ENCODE data around the gene SOX6. TPM values are rescaled to one million over a fixed set of nuclear protein-coding genes. Genes with fewer than 3 reads are reported as not detected.

The SOX6 gene
- total RNA-seq, 1 donor from 2014 or later = 19.6 TPM

DNA sequence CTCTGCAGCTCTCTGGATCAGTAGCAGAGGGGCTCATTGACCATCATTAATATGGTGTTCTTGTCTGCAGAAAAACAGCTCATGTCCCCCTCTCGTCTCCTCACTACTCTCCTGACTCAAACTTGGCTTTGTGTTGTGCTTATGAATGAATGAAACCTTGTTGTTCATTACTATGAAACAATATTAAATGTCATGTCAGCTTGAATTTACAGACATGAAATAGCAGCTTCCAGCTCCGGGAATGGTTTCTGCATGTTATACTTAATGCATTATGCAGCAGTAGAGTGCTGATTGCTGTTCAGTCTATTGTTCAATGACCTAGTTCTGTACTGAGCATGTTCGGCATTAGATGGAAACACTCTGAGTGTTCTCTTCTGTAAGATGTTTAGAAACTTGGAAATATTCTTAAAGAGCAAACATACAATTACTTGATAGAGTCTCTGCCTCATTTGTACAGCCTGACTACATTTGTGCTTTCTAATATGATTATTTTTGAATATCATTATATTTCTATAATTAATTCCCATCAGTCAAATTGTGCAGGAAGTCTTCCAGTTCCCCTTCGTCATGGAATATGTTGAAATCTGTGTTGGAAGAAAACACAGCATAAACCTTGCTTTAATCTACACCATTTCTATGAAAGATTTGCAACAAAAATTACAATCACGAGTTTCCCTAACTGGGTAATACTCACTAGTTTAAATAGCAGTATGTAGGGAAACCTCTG, 340.4 kb downstream of the SOX6 start:
- H3K4me3 Mint-ChIP-seq = no peak overlapping the region
- TF ChIP-seq, protein P1, sequence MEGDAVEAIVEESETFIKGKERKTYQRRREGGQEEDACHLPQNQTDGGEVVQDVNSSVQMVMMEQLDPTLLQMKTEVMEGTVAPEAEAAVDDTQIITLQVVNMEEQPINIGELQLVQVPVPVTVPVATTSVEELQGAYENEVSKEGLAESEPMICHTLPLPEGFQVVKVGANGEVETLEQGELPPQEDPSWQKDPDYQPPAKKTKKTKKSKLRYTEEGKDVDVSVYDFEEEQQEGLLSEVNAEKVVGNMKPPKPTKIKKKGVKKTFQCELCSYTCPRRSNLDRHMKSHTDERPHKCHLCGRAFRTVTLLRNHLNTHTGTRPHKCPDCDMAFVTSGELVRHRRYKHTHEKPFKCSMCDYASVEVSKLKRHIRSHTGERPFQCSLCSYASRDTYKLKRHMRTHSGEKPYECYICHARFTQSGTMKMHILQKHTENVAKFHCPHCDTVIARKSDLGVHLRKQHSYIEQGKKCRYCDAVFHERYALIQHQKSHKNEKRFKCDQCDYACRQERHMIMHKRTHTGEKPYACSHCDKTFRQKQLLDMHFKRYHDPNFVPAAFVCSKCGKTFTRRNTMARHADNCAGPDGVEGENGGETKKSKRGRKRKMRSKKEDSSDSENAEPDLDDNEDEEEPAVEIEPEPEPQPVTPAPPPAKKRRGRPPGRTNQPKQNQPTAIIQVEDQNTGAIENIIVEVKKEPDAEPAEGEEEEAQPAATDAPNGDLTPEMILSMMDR (conservative IDR thresholded peaks at IDR 0.05) = no peak
- DNase-seq (ENCODE audit: low read depth, low spot score) = no peak
- no peak overlapping the region for H3K27ac Mint-ChIP-seq (ENCODE audit: unreplicated experiment)
- H3K36me3 Mint-ChIP-seq (ENCODE audit: low read depth) = no peaks in the 10 kb centered on the region
- no peaks in the 10 kb centered on the region for H3K27me3 Mint-ChIP-seq (ENCODE audit: low read depth)
- H3K9me3 Mint-ChIP-seq = no peaks in the 10 kb centered on the region
- H3K4me1 Mint-ChIP-seq = peaks cover 21% of the 10 kb centered on the region

GRCh38 chr11:16013649-16014275, 342.6 kb downstream of the SOX6 start:
- Mint-ChIP-seq H3K4me3 (no peak overlapping the region), H3K36me3 (ENCODE audit: low read depth) (no peaks in the 10 kb centered on the region), H3K9me3 (no peaks in the 10 kb centered on the region), H3K4me1 (peaks cover 17% of the 10 kb centered on the region), H3K27me3 (ENCODE audit: low read depth) (no peaks in the 10 kb centered on the region), H3K27ac (ENCODE audit: unreplicated experiment) (no peak overlapping the region)
- DNase-seq (ENCODE audit: low read depth, low spot score) = no peak
- TF ChIP-seq, protein P1 (conservative IDR thresholded peaks at IDR 0.05) = no peak

DNA sequence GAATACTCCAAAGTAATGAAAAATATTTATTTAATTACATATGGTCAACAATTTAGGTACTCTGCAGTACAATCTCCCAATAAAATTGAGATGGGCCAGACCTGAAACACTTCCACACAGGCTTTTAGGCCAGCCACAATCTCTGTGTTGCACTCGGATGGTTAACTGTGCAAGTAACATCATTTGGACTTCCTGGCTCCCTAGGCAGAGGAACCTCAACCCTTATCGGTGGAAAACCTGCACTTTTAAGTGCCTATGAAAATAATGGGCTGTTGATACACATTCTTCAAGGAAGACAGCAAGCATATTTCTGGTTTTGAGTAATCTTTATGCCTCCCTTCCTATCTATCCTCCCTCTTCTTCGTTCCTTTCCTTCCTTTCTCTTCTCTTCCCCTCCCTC, 343.1 kb downstream of the SOX6 start:
- no peaks in the 10 kb centered on the region for H3K36me3 Mint-ChIP-seq (ENCODE audit: low read depth)
- peaks cover 19% of the 10 kb centered on the region for H3K4me1 Mint-ChIP-seq
- TF ChIP-seq, protein P1 (conservative IDR thresholded peaks at IDR 0.05) = no peak
- H3K4me3 Mint-ChIP-seq = no peak overlapping the region
- no peak for DNase-seq (ENCODE audit: low read depth, low spot score)
- H3K27ac Mint-ChIP-seq (ENCODE audit: unreplicated experiment) = no peak overlapping the region
- no peaks in the 10 kb centered on the region for H3K9me3 Mint-ChIP-seq
- H3K27me3 Mint-ChIP-seq (ENCODE audit: low read depth) = no peaks in the 10 kb centered on the region

GRCh38 chr11:16012125-16012751, 344.1 kb downstream of the SOX6 start:
- Mint-ChIP-seq H3K27ac (ENCODE audit: unreplicated experiment) (no peak overlapping the region), H3K4me3 (no peak overlapping the region), H3K27me3 (ENCODE audit: low read depth) (no peaks in the 10 kb centered on the region), H3K4me1 (peaks cover 22% of the 10 kb centered on the region), H3K9me3 (no peaks in the 10 kb centered on the region), H3K36me3 (ENCODE audit: low read depth) (no peaks in the 10 kb centered on the region)
- TF ChIP-seq, protein P1 (conservative IDR thresholded peaks at IDR 0.05) = no peak
- no peak for DNase-seq (ENCODE audit: low read depth, low spot score)

GRCh38 chr11:16011396-16011795, 344.9 kb downstream of the SOX6 start:
- no peaks in the 10 kb centered on the region for H3K27me3 Mint-ChIP-seq (ENCODE audit: low read depth)
- H3K4me3 Mint-ChIP-seq = no peak overlapping the region
- DNase-seq (ENCODE audit: low read depth, low spot score) = no peak
- H3K4me1 Mint-ChIP-seq = peaks cover 22% of the 10 kb centered on the region
- H3K27ac Mint-ChIP-seq (ENCODE audit: unreplicated experiment) = peak overlapping the region; percentile 37
- TF ChIP-seq, protein P1 (conservative IDR thresholded peaks at IDR 0.05) = no peak
- no peaks in the 10 kb centered on the region for H3K36me3 Mint-ChIP-seq (ENCODE audit: low read depth)
- no peaks in the 10 kb centered on the region for H3K9me3 Mint-ChIP-seq

Measured in neural crest cell (in vitro differentiated cells).